ENCODE results near the gene PVALEF.

Gene PVALEF

DNA sequence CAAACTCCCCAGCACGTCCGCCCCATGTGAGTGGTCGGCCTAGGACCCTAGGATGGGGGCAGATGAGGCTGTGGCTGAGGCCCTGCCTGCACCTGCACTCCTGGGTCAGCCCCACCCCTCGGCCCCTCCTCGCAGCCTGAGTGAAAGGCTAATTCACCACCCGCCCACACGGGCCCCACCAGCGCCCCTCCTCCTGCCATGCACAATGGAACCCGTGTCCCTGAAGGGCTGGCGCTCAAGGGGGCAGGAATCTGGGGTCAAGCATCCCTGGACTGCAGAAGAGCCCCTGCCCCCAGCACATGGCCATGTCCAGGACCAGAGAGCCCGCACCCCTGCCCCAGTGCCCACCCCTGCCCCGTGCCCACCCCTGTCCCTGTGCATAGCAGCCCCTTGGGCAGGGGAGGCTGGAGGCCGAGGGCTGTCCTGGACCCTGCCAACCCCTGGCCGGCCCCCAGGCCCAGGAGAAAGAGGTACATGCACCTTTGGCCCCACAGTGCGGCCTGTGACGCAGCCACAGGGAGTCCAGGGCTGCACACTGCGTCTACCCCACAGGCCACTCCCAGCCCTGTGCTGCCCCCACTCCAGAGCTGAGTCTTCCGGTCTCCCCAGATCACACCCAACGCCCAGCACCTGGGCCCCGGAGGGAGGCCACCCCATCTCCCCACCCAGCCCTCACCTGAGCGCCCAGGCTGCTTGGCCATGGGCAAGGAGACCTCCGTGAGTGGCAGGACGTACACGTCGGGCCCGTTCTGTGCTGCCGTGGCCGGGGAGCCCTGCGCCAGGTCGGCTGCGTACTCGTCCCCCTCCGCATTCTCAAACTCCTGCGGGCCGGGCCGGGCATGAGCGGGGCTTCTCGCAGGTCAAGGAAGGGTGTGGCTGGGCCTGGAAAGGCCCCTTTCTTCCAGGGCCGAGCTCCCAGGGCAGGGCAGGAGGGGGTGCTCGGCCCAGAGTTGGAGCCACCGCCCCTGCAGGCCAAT is 34.6 kb upstream of the PVALEF start:
- Histone ChIP-seq H4K8ac (ENCODE audit: low read depth, low read length) (peak overlapping the region; percentile 96), H3K4me1 (ENCODE audit: control insufficient read depth in 2 of 2, insufficient read depth in 1 of 2, low read depth in 1 of 2, low read length in 2 of 2) (peaks cover 45 to 47% of the 10 kb centered on the region in 2 donors), H3K14ac (ENCODE audit: low read length) (peak overlapping the region; percentile 98), H3K27me3 (ENCODE audit: control insufficient read depth in 3 of 3, insufficient read depth in 3 of 3, low read depth in 1 of 3, low read length in 3 of 3) (no peaks in the 10 kb centered on the region), H3K18ac (ENCODE audit: low read length) (peak overlapping the region; percentile 91), H2AK5ac (ENCODE audit: low read depth, low read length) (peak overlapping the region; percentile 100), H4K91ac (ENCODE audit: low read depth, low read length, poor library complexity) (peak overlapping the region; percentile 72), H3K9ac (ENCODE audit: low read depth, low read length, poor library complexity) (peak overlapping the region; percentile 44), H3K4me2 (ENCODE audit: insufficient read depth, low read length, poor library complexity, severe bottlenecking) (no peak overlapping the region), H2BK120ac (ENCODE audit: low read depth, low read length) (peak overlapping the region; percentile 85), H3K23ac (ENCODE audit: low read depth, low read length, poor library complexity) (no peak overlapping the region), H3K36me3 (replicated peaks in 1 of 2; ENCODE audit: control insufficient read depth in 2 of 2, insufficient read depth in 2 of 2, low read length in 2 of 2) (no peaks in the 10 kb centered on the region), H3K4me3 (ENCODE audit: low read length in 2 of 2) (no peak overlapping the region), H2BK15ac (ENCODE audit: low read length) (peak overlapping the region; percentile 82), H2AFZ (ENCODE audit: low read length) (no peak overlapping the region), H3K79me1 (ENCODE audit: low read depth, low read length) (peaks cover 7% of the 10 kb centered on the region), H3K27ac (replicated peaks; ENCODE audit: low read length) (peak overlapping the region; percentile 49), H3K4ac (ENCODE audit: low read length) (peak overlapping the region; percentile 95), H3K9me3 (replicated peaks in 1 of 2; ENCODE audit: control insufficient read depth in 2 of 2, insufficient read depth in 1 of 2, low read depth in 1 of 2, low read length in 2 of 2) (peaks cover 0 to 1% of the 10 kb centered on the region in 2 donors), H2BK5ac (ENCODE audit: low read length) (peak overlapping the region; percentile 99), H2BK12ac (ENCODE audit: low read length) (peak overlapping the region; percentile 98)
- WGBS, 2 donors (ENCODE audit: extremely low coverage in 2 of 2, insufficient read length in 2 of 2, insufficient replicate concordance in 1 of 2): no CpG with 5 or more reads among the region's 41 CpGs
- DNase-seq (ENCODE audit: low spot score): peak; percentile 43

DNA sequence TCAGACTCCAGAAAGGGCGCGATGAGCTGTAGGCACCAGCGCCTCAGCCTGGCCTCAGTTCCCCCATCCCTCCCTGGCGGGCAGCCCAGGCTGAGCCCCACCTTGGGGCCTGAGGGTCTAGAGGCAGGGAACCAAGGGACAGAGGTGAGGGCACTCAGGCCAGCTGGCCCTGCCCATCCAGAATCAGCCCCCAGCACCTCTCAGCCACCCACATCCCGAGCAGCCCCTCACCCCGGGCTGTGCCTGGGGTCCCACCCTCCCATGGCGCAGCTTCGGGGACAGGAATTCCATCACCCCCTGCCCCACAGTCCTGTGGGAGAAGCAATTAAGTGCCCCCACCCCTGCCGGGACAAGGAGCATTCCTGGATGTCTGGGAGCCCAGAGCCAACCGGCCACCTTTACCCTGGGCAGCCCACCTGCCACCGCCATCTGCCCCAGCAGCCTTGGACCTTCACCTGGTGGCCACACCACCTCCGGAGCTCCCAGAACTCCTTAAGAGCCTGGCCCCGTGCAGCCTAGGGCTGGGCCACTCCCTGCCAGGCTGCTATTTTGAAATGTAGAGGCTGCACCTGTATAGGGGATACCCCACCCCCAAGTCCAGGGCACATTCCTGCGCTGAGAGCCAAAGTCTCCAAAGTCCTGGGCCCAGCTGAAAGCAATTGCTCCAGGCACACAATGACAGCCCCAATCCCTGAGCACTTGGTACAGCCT is 33.7 kb upstream of the PVALEF start:
- Histone ChIP-seq H4K8ac (ENCODE audit: low read depth, low read length) (peak overlapping the region; percentile 96), H3K4ac (ENCODE audit: low read length) (peak overlapping the region; percentile 95), H3K18ac (ENCODE audit: low read length) (peak overlapping the region; percentile 95), H2BK12ac (ENCODE audit: low read length) (peak overlapping the region; percentile 98), H3K4me1 (ENCODE audit: control insufficient read depth in 2 of 2, insufficient read depth in 1 of 2, low read depth in 1 of 2, low read length in 2 of 2) (peaks cover 45 to 47% of the 10 kb centered on the region in 2 donors), H3K4me3 (ENCODE audit: low read length in 2 of 2) (no peak overlapping the region), H2AFZ (ENCODE audit: low read length) (no peak overlapping the region), H3K23ac (ENCODE audit: low read depth, low read length, poor library complexity) (no peak overlapping the region), H2BK5ac (ENCODE audit: low read length) (peak overlapping the region; percentile 99), H3K36me3 (replicated peaks in 1 of 2; ENCODE audit: control insufficient read depth in 2 of 2, insufficient read depth in 2 of 2, low read length in 2 of 2) (no peaks in the 10 kb centered on the region), H2BK120ac (ENCODE audit: low read depth, low read length) (no peak overlapping the region), H3K9me3 (replicated peaks in 1 of 2; ENCODE audit: control insufficient read depth in 2 of 2, insufficient read depth in 1 of 2, low read depth in 1 of 2, low read length in 2 of 2) (peaks cover 0 to 1% of the 10 kb centered on the region in 2 donors), H3K79me1 (ENCODE audit: low read depth, low read length) (peaks cover 7% of the 10 kb centered on the region), H3K27ac (replicated peaks; ENCODE audit: low read length) (peak overlapping the region; percentile 15), H2BK15ac (ENCODE audit: low read length) (peak overlapping the region; percentile 82), H3K9ac (ENCODE audit: low read depth, low read length, poor library complexity) (no peak overlapping the region), H3K4me2 (ENCODE audit: insufficient read depth, low read length, poor library complexity, severe bottlenecking) (no peak overlapping the region), H3K27me3 (ENCODE audit: control insufficient read depth in 3 of 3, insufficient read depth in 3 of 3, low read depth in 1 of 3, low read length in 3 of 3) (no peaks in the 10 kb centered on the region), H3K14ac (ENCODE audit: low read length) (peak overlapping the region; percentile 98), H2AK5ac (ENCODE audit: low read depth, low read length) (peak overlapping the region; percentile 100), H4K91ac (ENCODE audit: low read depth, low read length, poor library complexity) (no peak overlapping the region)
- no peak for DNase-seq (ENCODE audit: low spot score)
- no CpG with 5 or more reads among the region's 14 CpGs for WGBS, 2 donors (ENCODE audit: extremely low coverage in 2 of 2, insufficient read length in 2 of 2, insufficient replicate concordance in 1 of 2)

DNA sequence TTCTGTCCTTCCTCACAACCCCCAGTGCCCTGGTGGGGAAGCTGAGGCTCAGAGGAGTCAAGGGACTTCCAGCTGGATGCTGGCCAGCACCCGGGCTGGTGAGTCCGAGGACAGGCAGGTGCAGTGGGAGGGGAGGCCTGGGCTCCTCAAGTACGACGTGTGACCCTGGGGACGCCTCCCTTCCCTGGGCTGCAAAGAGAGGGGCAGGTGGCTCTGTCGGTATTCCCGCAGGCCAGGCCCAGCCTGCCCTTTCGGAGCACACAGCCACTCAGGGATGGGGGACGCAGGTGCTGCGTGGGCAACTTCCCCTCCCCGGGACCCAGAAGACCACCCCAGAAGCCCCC is 33.1 kb upstream of the PVALEF start:
- H3K23ac ChIP-seq (ENCODE audit: low read depth, low read length, poor library complexity): no peak overlapping the region
- no peak overlapping the region for H3K4me3 ChIP-seq (ENCODE audit: low read length in 2 of 2)
- H3K27me3 ChIP-seq (ENCODE audit: control insufficient read depth in 3 of 3, insufficient read depth in 3 of 3, low read depth in 1 of 3, low read length in 3 of 3): no peaks in the 10 kb centered on the region
- no peak overlapping the region for H3K27ac ChIP-seq (replicated peaks; ENCODE audit: low read length)
- DNase-seq (ENCODE audit: low spot score): no peak
- H3K79me1 ChIP-seq (ENCODE audit: low read depth, low read length): peaks cover 7% of the 10 kb centered on the region
- no peak overlapping the region for H4K91ac ChIP-seq (ENCODE audit: low read depth, low read length, poor library complexity)
- no peaks in the 10 kb centered on the region for H3K36me3 ChIP-seq (replicated peaks in 1 of 2; ENCODE audit: control insufficient read depth in 2 of 2, insufficient read depth in 2 of 2, low read length in 2 of 2)
- peak overlapping the region; percentile 100 for H2AK5ac ChIP-seq (ENCODE audit: low read depth, low read length)
- peak overlapping the region; percentile 82 for H2BK15ac ChIP-seq (ENCODE audit: low read length)
- no CpG with 5 or more reads among the region's 11 CpGs for WGBS, 2 donors (ENCODE audit: extremely low coverage in 2 of 2, insufficient read length in 2 of 2, insufficient replicate concordance in 1 of 2)
- no peak overlapping the region for H3K9ac ChIP-seq (ENCODE audit: low read depth, low read length, poor library complexity)
- H4K8ac ChIP-seq (ENCODE audit: low read depth, low read length): no peak overlapping the region
- peak overlapping the region; percentile 95 for H3K18ac ChIP-seq (ENCODE audit: low read length)
- peaks cover 44 to 46% of the 10 kb centered on the region in 2 donors for H3K4me1 ChIP-seq (ENCODE audit: control insufficient read depth in 2 of 2, insufficient read depth in 1 of 2, low read depth in 1 of 2, low read length in 2 of 2)
- H3K9me3 ChIP-seq (replicated peaks in 1 of 2; ENCODE audit: control insufficient read depth in 2 of 2, insufficient read depth in 1 of 2, low read depth in 1 of 2, low read length in 2 of 2): peaks cover 0 to 1% of the 10 kb centered on the region in 2 donors
- peak overlapping the region; percentile 37 for H3K4ac ChIP-seq (ENCODE audit: low read length)
- peak overlapping the region; percentile 24 for H2BK120ac ChIP-seq (ENCODE audit: low read depth, low read length)
- no peak overlapping the region for H2AFZ ChIP-seq (ENCODE audit: low read length)
- peak overlapping the region; percentile 77 for H2BK5ac ChIP-seq (ENCODE audit: low read length)
- no peak overlapping the region for H3K4me2 ChIP-seq (ENCODE audit: insufficient read depth, low read length, poor library complexity, severe bottlenecking)
- no peak overlapping the region for H3K14ac ChIP-seq (ENCODE audit: low read length)
- peak overlapping the region; percentile 47 for H2BK12ac ChIP-seq (ENCODE audit: low read length)
